NCI-H345 treated with DMSO at 0.1 percent for 48 hours (cell line): ENCODE results near the gene INTS14.

Source experiments
- DNase-seq: peaks from one replicate; lab custom pipeline; 2025; ENCODE audit not compliant: unreplicated experiment; lab: John Stamatoyannopoulos, UW

INTS14 gene

DNA sequence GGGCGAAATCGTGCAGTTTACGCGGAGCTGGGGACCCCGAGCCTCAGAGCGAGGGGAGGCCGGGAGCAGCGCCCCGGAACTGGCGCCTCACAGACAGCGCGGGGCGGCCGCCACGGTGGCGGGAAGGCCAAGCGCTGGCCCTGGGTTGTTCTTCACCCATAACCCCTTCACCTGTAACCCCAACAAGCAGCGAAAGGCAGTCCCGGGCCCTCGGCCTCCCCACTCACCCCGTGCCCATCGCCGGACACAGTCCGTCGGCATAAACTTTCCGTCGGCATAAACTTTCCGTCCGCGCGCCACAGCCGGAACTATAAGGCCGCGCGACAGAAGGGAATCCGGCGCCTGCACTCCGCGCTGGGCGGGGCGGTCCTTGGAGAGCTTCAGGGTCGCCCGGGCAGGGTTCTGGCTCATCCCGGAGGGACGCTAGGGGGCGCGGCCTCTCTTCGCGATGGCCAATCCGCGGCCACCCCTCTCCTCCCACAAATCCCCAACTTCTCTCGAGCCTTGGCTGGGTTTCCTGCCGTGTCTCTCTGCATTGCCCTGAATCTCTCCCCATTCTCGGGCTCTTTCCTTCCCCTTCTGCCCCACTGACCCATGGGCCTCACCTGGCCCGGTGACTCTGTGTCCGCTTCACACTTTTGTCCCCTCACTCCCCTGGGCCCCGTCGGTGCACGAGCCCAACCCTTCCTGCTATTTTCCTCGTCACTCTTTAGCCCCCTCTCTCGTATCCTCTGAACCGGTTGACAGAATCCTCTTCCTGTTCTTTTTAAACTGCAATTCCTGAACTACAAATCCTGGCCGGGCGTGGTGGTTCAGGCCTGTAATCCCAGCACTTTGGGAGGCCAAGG is at the start of gene INTS14:
TSS of gene INTS14 (minus strand) at position 261 of the 848 bp plus-strand sequence. CDS start 3,751 bp downstream, outside the sequence.
- peak; percentile 91 for DNase-seq

DNA sequence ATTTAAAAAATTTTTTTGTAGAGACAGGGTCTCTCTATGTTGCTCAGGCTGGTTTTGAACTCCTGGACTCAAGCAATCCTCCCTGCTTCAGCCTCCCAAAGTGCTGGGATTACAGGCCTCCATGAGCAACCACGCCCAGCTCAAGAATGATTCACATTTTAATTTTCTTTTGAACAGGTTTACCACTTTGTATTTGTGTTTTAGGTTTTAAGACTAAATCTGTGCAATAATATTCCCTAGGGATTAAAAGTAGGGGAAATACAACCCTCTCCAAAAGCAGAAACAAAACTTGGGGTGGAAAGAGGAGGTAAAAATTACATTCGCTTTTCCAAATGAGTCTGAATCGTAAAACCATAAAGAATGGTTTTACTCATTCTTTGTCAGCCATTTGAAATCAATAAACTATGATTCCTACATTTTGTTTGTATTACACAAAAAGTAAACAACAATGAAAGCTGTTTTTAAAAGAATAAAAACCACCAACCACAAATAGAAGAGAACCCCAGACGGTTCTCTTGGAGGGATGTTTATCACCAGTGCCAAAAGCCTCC is 48.6 kb upstream of the INTS14 start:
- no peak for DNase-seq

DNA sequence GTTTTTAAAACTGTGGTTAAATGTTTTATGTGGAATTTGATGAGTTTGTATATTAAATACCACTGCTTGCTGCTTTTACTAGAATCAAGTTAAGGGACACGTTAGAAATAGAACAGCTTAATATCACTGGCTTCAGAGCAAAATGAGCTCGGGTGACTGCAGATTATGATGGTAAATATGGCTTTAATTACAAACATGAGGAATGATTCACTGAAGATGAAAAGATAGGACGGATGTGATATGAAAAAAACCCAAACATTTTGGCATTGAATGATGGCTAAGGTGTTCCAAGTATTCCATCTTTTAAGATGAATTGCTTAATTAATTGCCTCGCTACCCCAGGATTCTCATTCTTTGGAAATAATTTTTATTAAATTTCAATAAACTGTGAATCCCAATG is 44.5 kb upstream of the INTS14 start:
- no peak for DNase-seq

DNA sequence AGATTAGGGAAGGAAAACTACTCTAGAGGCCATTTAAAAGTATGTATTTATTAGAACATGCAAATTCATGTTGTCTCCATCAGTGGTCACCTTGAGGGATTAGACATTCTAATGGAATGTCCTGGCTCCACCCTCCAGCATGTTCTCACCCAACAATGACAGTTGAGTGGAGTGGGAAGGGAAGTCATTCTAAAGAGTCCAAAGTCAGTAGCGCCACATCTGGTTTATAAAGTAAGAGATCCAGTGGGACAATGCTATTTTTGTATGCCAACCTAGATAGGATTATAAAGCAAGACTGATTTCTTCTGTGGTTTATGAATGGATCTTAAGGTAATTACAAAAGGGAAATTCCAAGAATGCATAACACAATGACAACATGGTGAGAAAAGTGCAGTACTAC is 44.1 kb upstream of the INTS14 start:
- no peak for DNase-seq

DNA sequence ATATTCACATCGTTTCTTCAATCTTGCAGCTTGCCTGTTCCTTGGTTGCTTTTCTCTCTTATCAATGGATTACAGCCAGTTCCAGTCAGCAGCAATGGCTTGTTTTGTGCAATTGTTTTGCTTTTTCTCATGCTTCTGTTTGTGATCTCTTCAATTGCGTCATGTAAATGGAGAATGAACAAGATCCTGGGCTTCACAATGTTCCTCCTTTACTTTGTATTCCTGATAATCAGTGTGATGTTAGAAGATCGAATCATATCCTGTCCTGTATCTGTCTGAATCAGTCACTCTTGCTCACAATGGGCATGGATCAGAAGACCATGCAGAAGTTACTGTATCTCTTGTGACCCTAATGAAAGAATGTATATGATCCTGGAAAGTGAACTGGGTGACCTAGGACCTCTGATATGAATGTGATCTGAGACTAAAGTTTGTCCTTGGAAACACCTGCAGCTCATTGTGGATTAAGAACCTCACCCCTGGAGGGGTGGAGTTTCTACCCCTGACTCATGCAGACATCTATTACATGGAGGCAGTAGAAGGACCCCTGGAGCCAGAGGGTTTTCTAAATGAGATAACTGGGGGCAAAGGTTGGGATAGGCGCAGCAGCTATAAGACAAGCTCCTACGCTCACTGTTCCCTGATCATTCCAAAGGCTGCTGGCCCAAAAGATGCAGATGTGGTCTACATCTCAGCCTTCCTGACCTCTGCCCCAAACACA is 43.0 kb upstream of the INTS14 start:
- DNase-seq, result no peak

DNA sequence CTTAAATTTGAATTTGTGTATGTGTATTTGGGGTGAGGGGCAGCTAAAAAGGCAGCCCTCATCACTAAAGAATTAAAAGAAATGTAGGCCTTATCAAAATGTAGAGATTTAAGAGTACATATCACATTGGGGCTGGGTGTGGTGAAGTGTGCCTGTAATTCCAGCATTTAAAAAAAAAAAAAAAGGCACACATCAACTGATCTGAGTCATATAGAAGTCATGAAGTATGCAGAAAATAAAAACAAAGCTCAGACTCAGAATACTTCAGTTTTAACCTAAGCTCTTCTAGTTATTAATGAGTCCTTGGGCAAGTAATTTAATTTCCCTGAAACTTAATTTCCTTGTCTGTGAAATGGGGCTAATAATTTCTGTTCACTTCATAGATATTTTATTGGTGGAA is 42.4 kb upstream of the INTS14 start:
- no peak for DNase-seq

DNA sequence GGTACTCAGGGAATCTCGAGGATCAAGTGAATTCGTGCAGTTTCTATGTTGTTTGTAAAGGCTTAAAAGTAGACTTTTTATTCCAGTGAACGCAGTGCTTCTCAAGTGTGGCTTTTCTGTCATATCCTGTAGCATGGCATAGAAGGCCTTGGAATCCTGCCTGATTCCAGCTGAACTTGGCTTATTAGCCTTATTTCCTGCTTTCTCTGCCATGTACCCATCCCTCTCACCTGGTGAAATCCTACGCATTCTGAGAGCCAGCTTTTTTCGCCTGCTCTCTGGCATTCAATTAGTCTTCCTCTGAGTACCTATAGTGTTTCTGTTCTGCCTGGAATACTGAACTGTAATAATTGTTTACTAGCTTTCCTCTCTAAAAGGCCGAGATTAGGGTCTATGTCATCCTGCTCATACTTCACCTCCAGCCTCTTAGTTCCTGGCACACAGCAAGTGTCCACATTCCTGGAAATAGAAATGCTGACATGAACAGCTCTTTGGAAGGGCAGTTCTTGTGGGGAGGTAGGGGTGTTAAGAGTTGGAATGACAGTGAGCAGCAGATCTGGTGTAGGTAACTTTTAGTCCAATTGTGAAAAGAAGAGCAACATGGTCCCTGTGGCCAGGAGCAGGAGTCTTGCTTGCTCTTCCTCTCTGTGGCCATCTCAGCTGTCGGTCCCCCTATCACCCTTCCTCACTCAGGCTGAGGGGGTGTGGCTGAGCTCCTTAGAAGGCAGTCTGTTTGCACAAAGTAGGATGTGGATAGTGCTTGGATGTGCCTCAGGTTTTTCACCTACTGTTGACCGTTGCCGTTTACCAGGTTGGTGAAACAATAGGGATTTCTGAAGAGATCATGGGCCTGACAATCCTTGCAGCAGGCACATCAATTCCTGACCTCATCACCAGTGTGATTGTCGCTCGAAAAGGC is 41.2 kb upstream of the INTS14 start:
- DNase-seq, result no peak

DNA sequence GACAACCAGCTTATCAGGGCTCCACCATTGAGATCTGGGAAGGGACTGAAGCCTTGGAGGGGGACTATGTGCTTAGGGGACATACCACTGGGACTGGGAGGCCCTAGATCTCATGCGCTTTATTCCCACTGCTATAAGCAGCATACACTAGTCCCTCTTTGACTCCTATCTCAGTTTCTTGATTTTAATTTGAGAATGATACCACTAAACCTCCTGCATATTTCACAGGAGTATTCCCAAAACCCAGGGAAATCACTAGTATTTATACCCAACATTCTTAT is 40.1 kb upstream of the INTS14 start:
- DNase-seq, result no peak

DNA sequence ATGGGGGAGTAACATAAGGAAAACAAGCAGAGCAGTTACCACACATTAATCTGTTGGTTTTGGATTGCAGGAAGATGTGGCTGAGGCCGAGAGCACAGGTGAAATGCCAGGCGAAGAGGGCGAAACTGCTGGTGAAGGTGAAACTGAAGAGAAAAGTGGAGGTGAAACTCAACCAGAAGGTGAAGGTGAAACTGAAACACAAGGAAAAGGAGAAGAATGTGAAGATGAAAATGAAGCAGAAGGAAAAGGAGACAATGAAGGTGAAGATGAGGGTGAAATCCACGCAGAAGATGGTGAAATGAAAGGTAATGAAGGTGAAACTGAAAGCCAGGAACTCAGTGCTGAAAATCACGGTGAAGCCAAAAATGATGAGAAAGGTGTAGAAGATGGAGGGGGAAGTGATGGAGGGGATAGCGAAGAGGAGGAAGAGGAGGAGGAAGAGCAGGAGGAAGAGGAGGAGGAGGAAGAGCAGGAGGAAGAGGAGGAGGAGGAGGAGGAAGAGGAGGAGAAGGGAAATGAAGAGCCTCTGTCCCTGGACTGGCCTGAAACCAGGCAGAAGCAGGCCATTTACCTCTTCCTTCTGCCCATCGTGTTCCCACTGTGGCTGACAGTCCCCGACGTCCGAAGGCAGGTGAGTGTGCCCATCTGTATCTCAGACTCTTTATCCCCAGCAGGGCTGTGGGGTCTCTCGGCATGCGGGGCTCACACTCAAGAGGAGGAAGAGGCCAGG is 39.5 kb upstream of the INTS14 start:
- DNase-seq, result no peak

DNA sequence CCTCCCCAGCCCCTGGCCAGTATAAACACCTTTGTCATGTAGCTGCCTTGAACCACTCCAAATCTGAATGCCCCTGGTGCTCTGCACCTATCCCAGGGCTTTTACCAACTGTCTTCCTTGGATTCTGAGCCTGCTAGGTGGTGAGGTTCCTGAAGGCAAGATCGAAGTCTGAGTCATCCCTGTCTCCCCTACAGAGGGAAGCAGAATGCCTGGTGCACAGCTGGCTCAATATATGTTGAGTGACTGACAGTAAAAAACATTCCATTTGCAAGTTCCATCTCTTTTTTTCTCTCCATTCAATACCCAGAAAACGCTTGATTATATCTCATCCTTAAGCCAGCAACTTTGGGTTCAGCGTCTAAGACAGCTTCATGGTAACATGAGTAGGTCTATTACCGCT is 35.6 kb upstream of the INTS14 start:
- DNase-seq, result no peak

DNA sequence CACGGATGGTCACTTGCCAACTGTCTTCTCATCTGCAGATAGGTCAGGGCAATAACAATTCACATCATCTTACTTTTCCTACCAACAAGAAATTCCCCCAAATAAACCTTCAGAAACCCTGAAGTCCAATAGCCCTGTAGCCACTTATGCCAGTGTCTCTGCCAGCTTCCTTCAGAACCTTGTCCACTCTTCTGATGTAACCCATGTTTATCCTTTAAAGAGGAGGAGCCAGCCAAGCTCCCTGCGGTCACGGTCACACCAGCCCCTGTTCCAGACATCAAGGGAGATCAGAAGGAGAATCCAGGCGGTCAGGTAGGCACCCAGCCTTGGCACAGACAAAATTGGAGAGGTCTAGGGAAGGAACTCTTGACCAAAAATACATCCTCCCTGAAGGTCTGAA is 34.5 kb upstream of the INTS14 start:
- no peak for DNase-seq

DNA sequence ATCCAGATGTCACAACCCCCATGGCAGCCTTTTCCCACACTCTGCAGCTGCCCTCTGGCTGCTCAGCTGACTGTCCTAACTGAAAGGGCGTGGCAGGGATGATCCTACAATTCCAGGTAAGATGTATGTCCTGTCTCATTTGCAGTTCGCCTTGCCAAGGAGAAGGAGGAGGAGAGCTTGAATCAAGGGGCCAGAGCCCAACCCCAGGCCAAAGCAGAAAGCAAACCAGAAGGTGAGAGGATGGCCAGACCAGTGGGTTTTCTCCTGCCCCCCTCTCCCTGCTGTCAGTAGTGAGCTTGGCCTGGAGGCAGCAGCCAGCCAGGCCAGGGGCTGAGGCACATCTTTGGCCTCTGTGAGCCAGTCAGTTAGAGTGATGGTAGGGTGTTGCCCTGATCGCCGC is 33.4 kb upstream of the INTS14 start:
- DNase-seq, result no peak

DNA sequence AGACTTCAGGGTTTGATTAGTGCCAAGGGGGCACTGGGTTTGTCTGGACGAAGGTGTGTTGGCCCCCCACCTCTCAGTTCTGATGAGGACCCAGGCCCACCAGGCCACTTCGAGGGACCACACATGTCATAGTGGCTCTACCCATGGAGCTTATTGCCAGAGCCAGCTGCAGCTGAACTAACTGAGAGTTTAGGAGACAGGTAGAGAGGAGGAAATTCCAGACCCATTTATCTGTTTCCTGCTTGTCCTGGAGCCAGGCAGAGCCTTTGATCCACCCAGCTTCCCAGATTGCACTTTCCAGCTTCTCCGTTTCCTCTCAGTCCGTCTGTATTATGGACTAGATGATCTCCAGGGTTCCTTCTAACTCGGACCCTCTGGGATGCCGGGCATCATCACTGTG is 31.7 kb upstream of the INTS14 start:
- no peak for DNase-seq

DNA sequence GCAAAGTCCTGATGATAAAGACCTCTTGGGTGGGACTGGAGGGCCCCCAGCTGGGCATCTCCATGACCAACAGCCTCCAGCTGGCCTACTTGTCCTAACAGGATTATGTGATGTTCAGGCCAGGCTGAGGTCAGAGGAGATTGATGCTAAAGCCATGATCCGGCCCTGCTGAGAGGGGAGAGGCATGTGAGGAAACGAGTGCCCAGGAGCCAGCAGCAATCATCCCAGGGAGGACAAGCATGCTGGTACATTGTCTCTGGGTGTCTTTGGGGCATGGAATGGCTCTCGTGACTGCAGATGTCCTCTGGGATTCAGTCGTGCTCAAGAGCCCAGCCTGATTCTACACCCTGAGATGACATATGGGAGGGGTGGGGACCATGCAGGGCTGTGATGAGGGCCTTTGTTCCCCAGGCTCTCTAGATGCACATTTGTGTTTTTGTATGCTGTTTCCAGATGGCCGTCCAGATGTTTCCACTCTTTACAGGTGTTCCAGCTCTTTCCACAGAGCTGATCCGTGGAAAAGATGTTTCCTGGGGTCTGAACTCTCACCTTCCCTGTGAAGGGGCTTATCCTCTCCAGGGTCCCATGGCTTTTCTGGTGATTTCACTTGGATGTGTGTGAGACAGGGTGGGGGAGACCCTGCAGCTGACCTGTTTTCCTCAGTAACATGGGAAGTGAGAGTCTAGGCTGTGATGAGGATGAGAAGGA is 31.0 kb upstream of the INTS14 start:
- DNase-seq, result no peak

DNA sequence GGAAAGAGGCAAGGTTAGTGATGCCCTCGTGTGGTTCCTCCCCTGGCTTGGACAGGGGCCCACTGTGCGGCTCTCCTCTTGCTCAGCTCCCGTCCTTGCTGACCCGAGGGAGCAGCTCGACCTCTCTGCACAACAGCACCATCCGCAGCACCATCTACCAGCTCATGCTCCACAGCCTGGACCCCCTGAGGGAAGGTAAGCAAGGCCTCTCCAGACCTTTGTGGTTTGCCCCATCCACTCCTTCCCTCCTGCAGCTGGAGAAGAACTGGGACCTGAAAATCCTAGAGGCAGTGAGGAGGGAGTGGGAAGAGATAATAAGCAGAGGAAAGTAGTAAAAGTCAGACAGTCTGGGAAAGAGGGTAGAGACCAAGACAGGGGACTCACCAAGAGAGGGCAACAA is 28.6 kb upstream of the INTS14 start:
- DNase-seq, result no peak

DNA sequence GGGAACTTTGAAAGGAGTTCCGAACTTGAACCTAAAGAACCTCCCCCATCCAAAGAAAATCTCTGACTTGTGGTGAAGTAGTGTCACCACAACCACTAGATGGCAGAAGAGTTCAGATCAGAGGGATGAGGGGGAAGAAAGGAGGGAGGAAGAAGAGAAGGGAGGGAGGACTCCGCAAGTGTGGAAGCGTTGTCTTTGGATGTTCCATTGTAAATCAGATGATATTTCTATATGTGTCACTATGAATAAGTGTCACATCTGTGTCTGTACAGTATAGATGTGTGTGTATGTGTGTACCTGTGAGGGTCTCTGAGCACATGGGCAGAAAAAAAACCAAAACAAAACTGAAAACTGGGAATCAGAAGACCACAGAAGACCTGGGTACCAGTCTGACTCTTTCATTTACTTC is 27.8 kb upstream of the INTS14 start:
- peak; percentile 39 for DNase-seq

DNA sequence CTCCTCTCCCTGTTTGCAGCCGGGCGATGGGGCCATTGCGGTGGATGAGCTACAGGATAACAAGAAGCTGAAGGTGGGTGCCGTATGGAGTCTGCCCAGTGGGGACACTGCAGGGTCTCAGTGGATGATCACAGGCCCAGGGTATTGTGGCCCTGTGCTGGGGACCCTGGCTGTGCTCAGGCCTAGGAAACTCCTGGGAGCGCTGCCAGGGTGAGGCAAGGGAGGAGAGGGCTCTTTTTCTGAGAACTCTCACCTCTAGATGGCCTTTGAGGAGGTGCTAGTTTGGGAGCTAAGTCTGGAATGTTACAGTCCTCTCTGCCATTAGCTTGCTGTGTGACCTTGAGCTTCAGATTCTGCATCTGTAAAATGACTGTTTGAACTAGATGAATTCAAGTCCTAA is 27.2 kb upstream of the INTS14 start:
- no peak for DNase-seq

DNA sequence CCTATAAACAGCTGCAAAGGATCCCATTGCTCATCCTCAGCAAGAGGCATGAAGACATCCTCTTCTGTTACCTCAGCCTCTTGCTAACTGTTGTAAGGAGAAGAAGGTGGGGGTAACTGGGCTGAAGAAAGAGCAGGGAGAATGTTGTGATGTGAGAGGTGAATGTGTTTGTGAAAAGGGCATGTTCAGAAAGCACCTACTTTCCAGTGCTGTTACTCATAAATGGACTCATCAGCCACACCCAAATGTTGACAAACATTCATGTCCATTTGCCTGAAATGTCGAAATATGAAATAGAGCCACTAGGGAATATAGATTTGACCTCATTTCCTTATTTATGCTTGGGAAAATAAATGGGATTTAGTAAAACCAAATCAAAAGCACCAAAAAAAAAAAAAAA is 23.4 kb upstream of the INTS14 start:
- no peak for DNase-seq

DNA sequence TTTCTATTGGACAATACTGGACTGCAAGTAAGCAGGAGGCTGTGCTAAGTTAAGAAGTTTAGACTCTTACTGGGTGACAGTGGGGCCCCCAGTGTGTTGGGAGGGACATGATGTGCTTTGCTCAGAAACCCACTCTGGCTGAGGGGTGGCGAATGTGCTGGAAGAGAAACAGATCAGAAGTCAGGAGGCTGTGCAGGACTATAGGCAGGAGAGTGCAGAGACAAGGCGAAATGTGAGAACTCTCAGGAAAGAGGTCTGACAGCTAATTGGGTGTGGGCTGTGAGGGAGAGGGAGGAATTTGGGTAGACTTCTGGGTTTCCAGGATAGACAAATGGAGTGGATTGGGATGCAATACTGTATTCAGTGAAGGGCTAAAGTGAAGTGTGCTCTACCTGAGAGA is 22.8 kb upstream of the INTS14 start:
- DNase-seq, result no peak

DNA sequence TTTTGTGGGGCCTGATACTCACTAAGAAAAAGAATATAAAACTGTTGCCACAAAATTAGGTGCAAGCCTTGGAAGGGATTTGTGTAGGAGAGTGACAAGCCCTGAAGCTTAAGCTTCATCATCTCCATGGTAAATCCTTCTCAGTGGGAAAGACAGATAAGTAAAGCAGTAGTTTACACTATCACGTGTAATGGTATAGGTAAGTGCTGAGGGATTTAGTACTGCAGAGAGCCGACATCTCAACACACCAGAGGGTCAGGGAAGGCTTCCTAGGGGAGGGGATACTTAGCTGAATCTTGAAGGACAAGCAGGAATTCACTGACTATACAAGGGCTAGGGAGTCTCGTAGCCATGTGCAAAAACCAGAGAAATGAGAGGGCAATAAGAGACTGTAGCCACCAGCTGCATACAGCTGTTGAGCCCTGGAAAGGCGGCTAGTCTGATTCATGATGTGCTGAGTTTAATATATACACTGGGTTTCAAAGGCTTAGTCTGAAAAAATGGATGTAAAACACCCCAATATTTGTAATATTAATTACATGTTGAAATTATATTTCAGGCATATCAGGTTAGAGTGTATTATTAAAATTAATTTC is 21.9 kb upstream of the INTS14 start:
- DNase-seq, result no peak
